ENCODE results near the gene IRF4.
"Not testable (repeated sequence)": the region's sequence is repeated elsewhere in the genome, so short reads cannot be mapped to it uniquely, and the experiment has no call there.

The IRF4 gene

GRCh38 chr6:423055-423798 lies 31.7 kb downstream of the IRF4 start:
- no peak for DNase-seq

DNA sequence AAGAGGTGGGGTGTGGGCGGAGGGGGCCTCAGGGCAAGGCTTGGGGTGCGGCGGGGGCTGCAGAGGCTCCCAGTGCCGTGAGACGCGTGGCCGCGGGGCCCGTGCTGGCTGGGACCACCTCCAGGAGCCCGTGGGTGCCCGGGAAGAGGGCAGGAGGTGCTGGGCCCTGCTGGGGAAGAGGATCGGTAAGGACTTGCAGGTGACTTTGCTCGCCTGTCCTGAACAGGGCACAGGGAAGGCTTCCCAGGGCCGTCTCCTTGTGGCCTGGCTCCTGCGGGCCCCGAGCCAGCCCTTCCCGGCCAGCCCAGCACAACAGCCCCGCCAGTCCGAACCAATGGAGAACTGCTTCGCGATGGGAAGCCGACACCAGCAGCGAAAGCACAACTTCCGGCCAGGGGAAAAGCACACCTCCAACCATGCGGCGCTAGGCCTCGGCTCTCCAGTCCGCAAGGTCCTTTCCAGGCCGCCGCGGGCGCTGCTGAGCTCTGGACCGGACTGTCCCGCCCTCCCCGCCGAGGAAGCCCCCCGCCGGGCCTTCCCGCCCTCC lies 32.3 kb downstream of the IRF4 start:
- DNase-seq, result no peak

GRCh38 chr6:424741-425417 lies 33.3 kb downstream of the IRF4 start:
- DNase-seq, result no peak

DNA sequence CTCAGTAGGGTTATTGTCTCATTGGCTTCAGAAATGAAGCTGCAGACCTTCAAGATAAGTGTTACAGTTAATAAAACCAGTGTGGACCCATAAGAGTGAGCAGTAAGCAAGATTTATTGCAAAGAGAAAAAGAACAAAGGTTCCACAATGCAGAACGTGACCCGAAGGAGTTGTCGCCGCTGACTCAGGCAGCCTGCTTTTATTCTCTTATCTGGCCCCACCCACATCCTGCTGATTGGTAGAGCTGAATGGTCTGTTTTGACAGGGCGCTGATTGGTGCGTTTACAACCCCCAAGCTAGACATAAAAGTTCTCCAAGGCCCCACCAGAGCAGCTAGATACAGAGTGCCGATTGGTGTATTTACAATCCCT lies 33.9 kb downstream of the IRF4 start:
- not testable (repeated sequence) for DNase-seq

- not testable (repeated sequence) for DNase-seq
These were observed 34.7 kb downstream of the IRF4 start for GRCh38 chr6:426198-426738.

DNA sequence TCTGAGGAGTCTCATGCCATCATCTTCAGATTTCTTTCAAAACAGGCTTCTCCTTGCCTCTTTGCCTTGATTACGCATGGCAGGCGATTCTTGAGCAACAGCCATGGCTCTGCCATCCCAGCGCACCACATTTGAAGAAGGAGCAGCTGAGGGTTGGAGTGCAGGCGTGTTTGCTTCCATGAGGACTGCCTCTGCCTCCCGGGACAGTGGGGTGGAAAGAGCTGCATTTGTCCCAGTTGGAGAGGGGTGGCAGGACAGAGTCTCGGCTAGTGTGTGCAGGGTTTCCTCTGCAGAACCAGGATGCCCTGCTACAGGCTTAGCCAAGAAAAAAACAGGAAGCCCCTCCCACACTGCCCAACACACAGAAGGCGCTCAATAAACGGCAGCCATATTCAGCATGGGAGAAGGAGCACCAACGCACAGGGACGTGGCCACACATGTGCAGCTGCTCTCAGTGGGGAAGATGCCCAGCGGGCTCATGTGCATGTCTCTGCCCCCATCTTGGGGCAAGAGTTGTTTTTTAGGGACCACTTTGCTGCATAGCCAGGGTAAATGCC lies 36.6 kb downstream of the IRF4 start:
- no peak for DNase-seq

GRCh38 chr6:429515-430121 lies 38.1 kb downstream of the IRF4 start:
- no peak for DNase-seq

DNA sequence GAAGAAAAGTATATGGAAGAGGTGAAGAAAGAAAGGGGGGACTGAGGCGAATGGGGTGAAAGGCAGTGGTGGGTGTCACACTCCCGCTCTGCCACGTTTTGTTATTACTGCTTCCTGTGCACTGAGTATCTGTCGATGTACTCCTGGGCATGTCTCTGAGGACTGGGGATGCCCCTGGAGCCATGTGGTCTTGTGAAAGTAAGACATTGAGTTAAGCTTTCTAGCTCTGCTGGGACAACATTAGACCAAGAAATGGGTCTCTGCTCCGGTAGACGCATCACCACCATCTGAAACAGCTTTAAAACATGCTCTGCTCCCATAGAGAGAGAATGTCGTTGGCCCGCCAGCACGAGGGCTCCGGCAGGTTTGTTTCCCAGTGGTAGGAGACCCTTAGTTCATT lies 40.0 kb downstream of the IRF4 start:
- DNase-seq, result no peak

DNA sequence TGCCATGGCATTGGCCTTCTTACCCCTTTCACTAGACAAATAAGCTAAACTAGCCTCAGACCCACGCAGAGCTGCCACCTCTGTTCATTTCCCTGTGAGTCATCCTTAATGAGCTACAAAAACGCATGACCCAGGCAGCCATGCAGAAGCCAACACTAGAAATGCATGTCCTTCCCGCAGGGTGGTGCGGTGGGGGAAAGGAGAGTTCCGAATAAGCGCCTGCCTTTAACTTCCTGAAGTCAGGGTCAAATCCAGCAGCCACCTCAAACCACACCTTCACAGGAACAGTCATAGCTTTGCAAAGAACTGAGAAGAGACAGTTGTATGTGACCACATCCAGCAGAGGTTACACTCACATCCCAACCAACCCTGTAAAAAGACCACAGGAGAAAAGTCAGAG lies 40.4 kb downstream of the IRF4 start:
- no peak for DNase-seq

DNA sequence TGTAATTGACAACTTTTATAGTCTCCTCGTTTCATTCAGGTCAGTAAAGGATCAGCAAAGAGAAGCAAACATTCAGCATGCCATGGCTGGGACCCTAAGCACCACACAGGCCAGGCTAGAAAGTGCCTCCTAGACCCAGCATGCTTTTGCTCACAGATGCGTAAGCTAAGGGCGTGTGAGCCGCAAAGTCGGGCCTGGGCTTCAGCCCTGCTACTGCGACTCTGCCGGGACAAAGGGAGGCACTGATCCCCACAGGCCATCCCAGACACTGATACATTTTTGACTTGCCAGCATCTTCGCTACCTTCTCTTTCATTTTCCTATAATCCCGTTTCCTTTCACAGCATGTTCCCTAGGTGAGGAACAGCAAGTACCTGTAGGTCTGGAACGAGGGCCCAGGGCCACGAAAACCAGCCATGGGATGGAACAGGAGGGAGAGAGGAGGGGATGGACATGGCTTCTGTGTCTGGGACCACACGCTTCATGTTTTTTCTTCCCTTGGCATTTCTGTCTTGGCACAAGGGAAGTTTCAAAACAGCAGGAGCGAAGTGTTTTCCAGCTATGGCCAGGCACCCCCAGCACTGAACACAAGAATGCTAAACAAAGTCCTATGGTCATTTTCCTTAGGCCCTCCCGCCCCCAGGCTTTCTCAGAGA lies 42.6 kb downstream of the IRF4 start:
- DNase-seq, result no peak

- DNase-seq, result no peak
These were observed 44.1 kb downstream of the IRF4 start for GRCh38 chr6:435441-436307.

- DNase-seq, result no peak
These were observed 44.9 kb downstream of the IRF4 start for GRCh38 chr6:436308-437036.

DNA sequence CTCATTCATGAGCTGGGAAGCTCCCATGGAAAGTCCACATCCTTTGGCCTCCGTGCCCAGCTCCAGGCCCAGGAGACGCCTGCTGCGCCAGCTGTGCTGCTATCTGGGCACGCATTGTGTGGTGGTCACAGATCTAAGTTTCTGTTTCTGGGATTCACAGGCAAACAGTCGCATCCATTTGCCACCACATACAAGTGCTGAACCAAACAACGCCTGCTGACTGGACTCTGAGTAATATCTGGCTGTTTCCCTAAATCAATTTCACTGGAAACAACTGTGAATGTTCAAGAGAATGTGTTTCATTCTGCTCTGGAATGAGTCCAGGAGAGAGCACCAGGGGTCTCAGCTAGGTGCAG lies 45.5 kb downstream of the IRF4 start:
- no peak for DNase-seq

GRCh38 chr6:438634-439170 lies 47.1 kb downstream of the IRF4 start:
- no peak for DNase-seq

DNA sequence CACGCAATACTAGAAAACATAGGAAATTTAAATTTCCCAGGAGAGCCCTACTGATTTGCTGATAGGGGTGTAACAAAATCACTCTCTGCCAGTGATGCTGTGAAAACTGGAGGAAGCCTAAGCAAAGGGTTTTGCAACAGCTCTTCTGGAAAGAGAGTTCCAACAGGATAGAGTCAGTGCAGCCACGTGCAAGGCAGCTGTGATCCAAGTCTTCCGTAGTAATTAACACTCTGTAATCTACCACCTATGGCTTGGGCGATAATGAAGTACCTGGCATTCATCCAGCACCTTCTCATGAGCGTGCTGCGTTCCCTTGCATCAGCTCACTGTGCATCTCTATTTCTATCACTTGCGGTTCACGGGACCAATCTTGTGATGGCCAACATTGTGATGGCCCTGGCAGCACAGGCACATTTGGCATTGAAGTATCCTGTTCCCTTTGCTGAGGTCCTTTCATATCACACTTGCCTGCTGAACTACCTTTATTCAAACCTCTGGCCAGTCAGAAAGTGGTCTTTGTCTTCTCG lies 48.2 kb downstream of the IRF4 start:
- no peak for DNase-seq

DNA sequence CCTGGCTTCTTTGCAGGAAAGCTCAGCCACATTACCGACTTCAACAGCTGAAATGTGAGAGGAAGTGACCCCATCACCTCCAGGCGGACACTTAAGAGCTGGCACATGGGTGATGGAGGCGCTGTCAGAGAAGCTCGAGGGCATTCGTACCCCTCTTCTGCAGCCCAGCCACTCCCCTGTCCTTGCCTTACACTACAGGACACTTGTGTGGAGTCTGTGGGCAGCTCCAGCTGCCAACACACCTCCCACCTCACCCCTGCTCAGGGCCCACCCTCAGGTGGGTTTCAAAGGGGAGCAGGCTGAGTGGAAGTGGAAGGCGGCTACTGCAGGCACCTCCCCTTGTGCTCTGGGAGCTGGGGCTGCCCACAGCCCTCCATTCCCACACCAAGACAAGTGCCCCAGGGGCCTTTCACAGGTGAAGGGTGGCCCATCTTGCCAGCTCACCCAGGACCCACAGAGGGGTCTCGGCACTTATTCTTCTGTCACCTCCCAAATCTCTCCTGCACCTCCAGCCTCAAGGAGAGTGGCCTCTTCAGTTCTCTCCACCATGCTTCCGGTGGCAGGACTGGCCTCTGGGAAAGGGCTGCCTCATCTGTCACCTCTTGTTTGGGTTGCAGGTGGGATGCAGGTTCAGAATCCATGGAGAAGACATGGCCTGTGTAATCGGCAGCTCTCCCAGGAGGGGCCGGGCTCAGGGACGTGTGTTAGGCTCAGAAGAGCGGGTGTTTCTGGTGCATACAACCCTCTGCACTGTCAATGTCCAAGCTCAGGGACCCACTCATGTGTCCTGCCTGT lies 49.8 kb downstream of the IRF4 start:
- no peak for DNase-seq

DNA sequence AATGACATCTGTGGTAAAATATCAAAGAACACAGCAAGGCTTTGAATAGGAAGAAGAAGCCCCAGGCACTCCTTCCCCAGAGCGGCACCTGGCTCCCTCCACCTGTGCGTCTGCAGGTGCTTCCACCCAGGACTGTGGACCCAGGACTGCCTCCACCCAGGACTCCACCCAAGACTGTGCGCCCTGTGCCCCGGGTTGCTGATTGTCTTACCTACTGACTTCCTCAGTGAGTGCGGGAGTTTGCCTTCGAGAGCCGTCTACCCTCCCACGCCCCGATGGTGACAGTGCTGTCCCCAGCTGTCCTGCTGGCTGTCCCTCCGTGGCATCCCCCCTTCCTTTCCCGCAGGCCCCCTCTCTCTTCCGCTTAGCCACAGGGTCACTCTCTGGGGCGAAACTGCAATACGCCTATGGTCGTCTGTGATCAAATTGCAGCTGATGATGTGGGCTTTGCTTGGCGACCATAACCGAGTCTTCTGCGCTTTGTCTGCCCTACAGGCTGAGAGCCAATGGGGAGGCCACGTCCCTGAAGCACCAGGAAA lies 52.1 kb downstream of the IRF4 start:
- no peak for DNase-seq

DNA sequence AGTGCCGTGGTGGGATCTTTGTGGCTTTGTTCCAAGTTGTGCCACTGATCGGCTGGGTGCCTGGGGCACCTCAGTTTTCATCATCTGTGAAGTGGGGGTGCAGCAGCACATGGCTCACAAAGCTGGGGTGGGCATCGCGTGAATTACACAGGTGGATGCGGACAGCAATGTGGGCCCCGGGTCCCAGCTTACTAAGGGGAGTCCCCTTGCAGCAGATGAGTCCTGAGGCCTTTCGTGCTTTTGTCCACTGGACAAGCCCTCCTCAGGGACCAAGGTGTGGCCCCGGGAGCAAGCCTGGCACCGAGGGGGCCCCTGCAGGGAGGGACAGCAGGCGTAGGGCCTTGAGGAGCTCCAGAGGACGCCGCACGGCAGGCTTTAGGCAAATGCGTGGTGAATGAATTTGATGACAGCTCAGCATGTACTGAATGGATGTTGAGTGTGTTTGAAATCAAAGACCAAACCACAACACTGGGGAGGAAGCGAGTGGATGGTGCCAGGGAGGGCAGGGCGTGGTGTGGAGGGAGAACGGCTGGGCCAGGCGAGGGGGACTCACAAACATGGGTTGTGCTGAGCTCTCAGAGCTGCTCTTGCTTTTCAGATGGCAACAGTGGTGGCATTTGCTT lies 53.2 kb downstream of the IRF4 start:
- DNase-seq, result peak; percentile 51
